Ascending aorta (tissue), 2 donors: ENCODE data around the gene ATP1B4. TPM values are rescaled to one million over a fixed set of nuclear protein-coding genes. Genes with fewer than 3 reads are reported as not detected.

Experiments used
- DNase-seq, 2 donors: peaks; one replicate each; pipeline ENCODE4 v3.0.0-alpha.2; 2019; ENCODE audit warnings: low spot score in 2 of 2
- H3K27ac ChIP-seq, 2 donors: fragments of 200-600 bp; sonication (generic); one replicate each; pipeline ENCODE4 v1.5.1; 2016 to 2017; ENCODE audit warnings: mild to moderate bottlenecking in 1 of 2
- H3K27me3 ChIP-seq: fragments of 200-600 bp; sonication (generic); one replicate; pipeline ENCODE4 v1.5.1; 2017
- H3K36me3 ChIP-seq, 2 donors: fragments of 200-600 bp; sonication (generic); one replicate each; pipeline ENCODE4 v1.5.1; 2016
- H3K4me1 ChIP-seq, 2 donors: fragments of 200-600 bp; sonication (generic); one replicate each; pipeline ENCODE4 v1.5.1; 2016 to 2017; ENCODE audit warnings: mild to moderate bottlenecking in 1 of 2
- H3K4me3 ChIP-seq, 2 donors: fragments of 200-600 bp; sonication (generic); one replicate each; pipeline ENCODE4 v1.5.1; 2016 to 2017; ENCODE audit warnings: mild to moderate bottlenecking in 1 of 2
- H3K9me3 ChIP-seq, 2 donors: fragments of 200-600 bp; sonication (generic); one replicate each; pipeline ENCODE4 v1.5.1; 2016
- CTCF ChIP-seq, 3 experiments: fragments of 200-600 bp in 2 of 3; fragments of 450-650 bp in 1 of 3; sonication (generic) in 2 of 3; IDR thresholded peaks; one replicate each; pipeline ENCODE4 v1.5.1; 2016 to 2019; ENCODE audit warnings: antibody characterized with exemption in 3 of 3, mild to moderate bottlenecking in 1 of 3, moderate library complexity in 1 of 3
- intact Hi-C: fragments of 100-400 bp; cut with DNase I; formaldehyde crosslinking; loops from one replicate; pipeline ENCODE4 v1.15.1; 2023
- total RNA-seq: library from RNA; depleted of rRNA; stranded (reverse); fragments of >200 nt; gene quantifications from one replicate; pipeline ENCODE4 v1.1.0, GENCODE V29; 2016

ATP1B4 gene
- total RNA-seq, 1 donor from 2014 or later, result not detected

GRCh38 chrX:120377715-120378114, 15.8 kb downstream of the ATP1B4 start:
- Histone ChIP-seq H3K9me3 (no peaks in the 10 kb centered on the region), H3K4me3 (no peak overlapping the region), H3K4me1 (no peaks in the 10 kb centered on the region), H3K27ac (no peak overlapping the region), H3K27me3 (no peaks in the 10 kb centered on the region), H3K36me3 (no peaks in the 10 kb centered on the region)
- TF ChIP-seq CTCF (IDR thresholded peaks at IDR 0.05), result no peak
- no peak for DNase-seq
- intact Hi-C loops, result no loop called here

- Histone ChIP-seq H3K27ac (no peak overlapping the region), H3K9me3 (no peaks in the 10 kb centered on the region), H3K36me3 (no peaks in the 10 kb centered on the region), H3K4me3 (no peak overlapping the region), H3K27me3 (no peaks in the 10 kb centered on the region), H3K4me1 (no peaks in the 10 kb centered on the region)
- TF ChIP-seq CTCF (IDR thresholded peaks at IDR 0.05), result no peak
- no peak for DNase-seq
- intact Hi-C loops, result no loop called here
Observed at GRCh38 chrX:120378570-120378969, 16.7 kb downstream of the ATP1B4 start.

DNA sequence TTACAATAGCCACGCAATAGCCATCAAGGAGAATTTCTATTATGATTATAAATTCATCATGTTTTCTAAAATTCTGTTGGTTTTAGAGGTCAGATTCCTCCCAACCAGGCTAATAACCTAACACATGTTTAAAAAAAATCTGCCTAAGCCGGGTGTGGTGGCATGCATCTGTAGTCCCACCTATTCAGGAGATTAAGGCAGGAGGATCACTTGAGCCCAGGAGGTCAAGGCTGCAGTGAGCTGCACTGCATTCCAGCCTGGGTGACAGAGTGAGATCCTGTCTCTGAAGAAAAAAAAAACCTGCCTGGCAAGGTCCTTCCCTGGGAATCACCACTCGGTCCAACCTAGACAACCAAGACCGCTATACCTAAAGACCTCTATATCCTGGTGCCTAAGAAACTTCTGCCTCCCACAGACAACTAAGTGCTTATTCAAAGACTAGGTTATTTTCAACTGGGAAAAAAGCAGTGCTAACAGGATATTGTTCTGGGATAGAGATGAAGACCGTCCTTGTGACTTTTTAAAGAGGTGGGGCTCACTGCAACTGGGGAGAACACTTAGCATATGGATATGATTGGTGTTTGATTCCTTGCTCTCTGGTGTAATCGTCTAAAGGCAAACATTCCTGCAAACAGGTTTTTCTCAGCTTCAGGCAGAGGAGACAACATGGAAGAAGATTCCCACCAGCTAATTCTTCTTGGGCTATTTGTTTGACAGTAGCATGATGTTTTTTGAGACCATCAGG, 18.2 kb downstream of the ATP1B4 start:
- no peak for TF ChIP-seq CTCF (IDR thresholded peaks at IDR 0.05)
- intact Hi-C loops, result no loop called here
- no peak overlapping the region for H3K27ac ChIP-seq
- no peaks in the 10 kb centered on the region for H3K4me1 ChIP-seq
- DNase-seq, result no peak
- H3K36me3 ChIP-seq, result no peaks in the 10 kb centered on the region
- no peaks in the 10 kb centered on the region for H3K27me3 ChIP-seq
- H3K9me3 ChIP-seq, result no peaks in the 10 kb centered on the region
- no peak overlapping the region for H3K4me3 ChIP-seq

- no peaks in the 10 kb centered on the region for H3K36me3 ChIP-seq
- TF ChIP-seq CTCF (IDR thresholded peaks at IDR 0.05), result no peak
- no peaks in the 10 kb centered on the region for H3K27me3 ChIP-seq
- intact Hi-C loops, result no loop called here
- no peaks in the 10 kb centered on the region for H3K4me1 ChIP-seq
- H3K4me3 ChIP-seq, result no peak overlapping the region
- H3K27ac ChIP-seq, result no peak overlapping the region
- no peak for DNase-seq
- no peaks in the 10 kb centered on the region for H3K9me3 ChIP-seq
Observed at GRCh38 chrX:120380699-120381098, 18.8 kb downstream of the ATP1B4 start.

DNA sequence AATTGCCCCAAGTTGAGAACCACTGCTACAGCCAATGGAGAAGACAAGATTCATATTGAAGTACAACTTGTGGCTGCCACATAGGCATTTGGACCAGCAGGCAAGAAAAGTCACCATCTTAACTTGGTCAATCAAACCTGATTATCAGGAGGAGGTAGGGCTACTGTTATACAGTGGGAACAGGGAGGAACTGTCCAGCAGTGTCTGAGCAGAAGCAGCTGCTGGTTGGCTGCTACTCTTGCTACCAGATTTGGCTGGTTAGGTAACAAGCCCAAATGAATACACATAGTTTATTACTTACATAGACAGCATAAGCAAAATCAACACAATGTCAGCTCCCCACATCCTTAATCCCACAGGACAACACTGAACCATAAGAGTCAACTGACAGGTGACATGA, 39.4 kb downstream of the ATP1B4 start:
- Histone ChIP-seq H3K4me3 (no peak overlapping the region), H3K36me3 (no peaks in the 10 kb centered on the region), H3K27ac (no peak overlapping the region), H3K9me3 (no peaks in the 10 kb centered on the region), H3K4me1 (no peaks in the 10 kb centered on the region), H3K27me3 (no peaks in the 10 kb centered on the region)
- no peak for TF ChIP-seq CTCF (IDR thresholded peaks at IDR 0.05)
- intact Hi-C loops, result no loop called here
- DNase-seq, result no peak

DNA sequence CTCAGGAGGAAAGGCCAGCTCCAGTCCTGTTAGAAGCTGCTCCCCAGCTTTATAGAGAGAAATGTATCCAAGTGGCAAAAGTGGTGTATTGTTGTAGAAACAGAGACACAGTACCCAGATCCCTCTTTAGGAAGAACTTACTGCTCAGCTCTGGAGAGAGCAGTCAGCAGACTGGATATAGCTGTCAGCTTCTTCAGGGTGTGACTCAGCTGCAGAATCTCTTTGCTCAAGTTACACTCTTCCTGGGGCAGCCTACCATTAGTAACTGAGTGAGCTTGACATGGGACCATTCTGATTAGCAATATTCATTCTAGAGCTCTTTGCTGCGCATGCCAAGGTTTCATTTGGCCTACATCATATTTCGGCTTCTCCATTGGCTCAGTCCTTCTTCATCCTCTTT, 40.5 kb downstream of the ATP1B4 start:
- Histone ChIP-seq H3K4me1 (no peaks in the 10 kb centered on the region), H3K4me3 (no peak overlapping the region), H3K9me3 (no peaks in the 10 kb centered on the region), H3K36me3 (no peaks in the 10 kb centered on the region), H3K27me3 (no peaks in the 10 kb centered on the region), H3K27ac (no peak overlapping the region)
- TF ChIP-seq CTCF (IDR thresholded peaks at IDR 0.05), result no peak
- no peak for DNase-seq
- intact Hi-C loops, result no loop called here
